T-helper 1 cell treated with Interleukin-12 subunit alpha and Interleukin-12 subunit beta and Interleukin-4 antibody, amounts not matched to agents 30 μg/mL and 1 μg/mL, for 36 hours (primary cell): ENCODE measurements around the gene DLG2.

Experiments
- H3K27ac Mint-ChIP-seq: one replicate; pipeline ENCODE4 v1.8.0; 2021; ENCODE audit warnings: mild to moderate bottlenecking, mixed read lengths
- H3K27me3 Mint-ChIP-seq: one replicate; pipeline ENCODE4 v1.8.0; 2021; ENCODE audit warnings: low read depth, mixed read lengths
- H3K36me3 Mint-ChIP-seq: one replicate; pipeline ENCODE4 v1.8.0; 2021; ENCODE audit warnings: low read depth, mixed read lengths
- H3K4me1 Mint-ChIP-seq: one replicate; pipeline ENCODE4 v1.8.0; 2021; ENCODE audit warnings: low read depth, mixed read lengths
- H3K4me3 Mint-ChIP-seq: one replicate; pipeline ENCODE4 v1.8.0; 2021; ENCODE audit warnings: mild to moderate bottlenecking, moderate library complexity, mixed read lengths
- H3K9me3 Mint-ChIP-seq: one replicate; pipeline ENCODE4 v1.8.0; 2021; ENCODE audit warnings: mixed read lengths

Gene DLG2

GRCh38 chr11:84437071-84437980, 1189.8 kb downstream of the DLG2 start:
- H3K9me3 Mint-ChIP-seq, result peaks cover 4% of the 10 kb centered on the region
- no peaks in the 10 kb centered on the region for H3K4me1 Mint-ChIP-seq
- H3K27me3 Mint-ChIP-seq, result no peaks in the 10 kb centered on the region
- H3K36me3 Mint-ChIP-seq, result no peaks in the 10 kb centered on the region
- H3K4me3 Mint-ChIP-seq, result no peak overlapping the region
- H3K27ac Mint-ChIP-seq, result no peak overlapping the region

- H3K9me3 Mint-ChIP-seq, result no peaks in the 10 kb centered on the region
- no peaks in the 10 kb centered on the region for H3K27me3 Mint-ChIP-seq
- H3K36me3 Mint-ChIP-seq, result no peaks in the 10 kb centered on the region
- no peak overlapping the region for H3K4me3 Mint-ChIP-seq
- H3K27ac Mint-ChIP-seq, result no peak overlapping the region
- H3K4me1 Mint-ChIP-seq, result no peaks in the 10 kb centered on the region
These were observed 1196.5 kb downstream of the DLG2 start for GRCh38 chr11:84430661-84431060.

DNA sequence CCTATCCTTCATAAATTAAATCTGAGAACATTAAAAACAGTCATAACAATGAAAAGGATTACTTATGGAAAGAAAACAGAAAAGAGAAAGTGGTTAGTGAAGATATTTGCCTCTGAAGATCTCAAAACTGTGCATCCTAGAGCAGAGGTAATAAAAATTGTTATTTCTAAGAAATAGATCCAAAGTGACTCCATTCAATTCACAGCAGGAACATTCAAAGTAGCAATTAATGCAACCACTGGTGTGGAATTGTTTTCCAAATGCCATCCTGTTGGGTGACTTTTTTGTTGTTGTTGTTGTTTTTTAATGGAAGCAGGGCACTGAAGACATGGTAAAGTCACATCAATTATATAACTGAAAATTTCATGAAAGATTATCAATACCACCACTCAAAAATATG, 1201.5 kb downstream of the DLG2 start:
- H3K27ac Mint-ChIP-seq, result no peak overlapping the region
- H3K27me3 Mint-ChIP-seq, result no peaks in the 10 kb centered on the region
- H3K9me3 Mint-ChIP-seq, result peaks cover 6% of the 10 kb centered on the region
- H3K4me1 Mint-ChIP-seq, result no peaks in the 10 kb centered on the region
- H3K4me3 Mint-ChIP-seq, result no peak overlapping the region
- H3K36me3 Mint-ChIP-seq, result no peaks in the 10 kb centered on the region

- no peaks in the 10 kb centered on the region for H3K4me1 Mint-ChIP-seq
- H3K27ac Mint-ChIP-seq, result no peak overlapping the region
- no peak overlapping the region for H3K4me3 Mint-ChIP-seq
- H3K36me3 Mint-ChIP-seq, result no peaks in the 10 kb centered on the region
- no peaks in the 10 kb centered on the region for H3K27me3 Mint-ChIP-seq
- H3K9me3 Mint-ChIP-seq, result peaks cover 6% of the 10 kb centered on the region
These were observed 1206.9 kb downstream of the DLG2 start for GRCh38 chr11:84420271-84420670.

DNA sequence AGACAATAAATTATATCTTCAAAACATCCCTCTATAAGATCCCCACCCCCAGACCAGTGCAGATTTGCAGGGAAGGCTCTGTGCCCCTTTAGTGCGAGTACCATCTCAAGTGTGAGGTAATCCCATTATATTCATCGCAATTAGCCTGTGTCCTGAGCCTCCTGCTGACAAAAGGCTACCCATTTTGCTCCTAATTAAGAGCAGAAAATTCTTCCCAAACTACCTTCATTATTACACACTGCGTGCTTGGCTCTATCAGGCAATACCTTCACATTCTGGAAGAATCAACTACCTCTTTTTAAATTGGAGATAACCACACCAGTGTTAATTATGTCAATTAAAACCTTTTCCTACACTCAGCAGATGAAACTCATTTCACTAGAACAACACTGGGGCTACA, 1207.5 kb downstream of the DLG2 start:
- no peaks in the 10 kb centered on the region for H3K4me1 Mint-ChIP-seq
- no peaks in the 10 kb centered on the region for H3K36me3 Mint-ChIP-seq
- no peak overlapping the region for H3K27ac Mint-ChIP-seq
- peaks cover 6% of the 10 kb centered on the region for H3K9me3 Mint-ChIP-seq
- no peak overlapping the region for H3K4me3 Mint-ChIP-seq
- no peaks in the 10 kb centered on the region for H3K27me3 Mint-ChIP-seq

DNA sequence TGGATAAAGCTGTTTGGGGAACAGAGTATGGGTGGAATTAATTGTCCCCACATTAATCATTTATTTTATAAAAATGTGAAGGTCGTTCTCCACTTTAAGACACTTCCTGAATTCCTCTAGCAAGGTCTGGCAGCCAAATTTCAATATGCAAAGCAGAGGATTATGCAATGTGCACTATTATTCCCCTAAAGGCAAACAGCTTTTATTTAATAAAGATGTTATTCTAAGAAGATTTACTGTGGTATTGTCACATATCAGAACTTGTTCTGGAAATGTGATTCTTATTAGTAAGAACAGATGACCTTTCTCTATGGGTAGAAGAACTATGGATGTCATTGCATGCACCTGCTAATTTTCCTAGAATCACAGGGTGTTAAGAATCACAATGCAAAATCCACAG, 1212.2 kb downstream of the DLG2 start:
- Mint-ChIP-seq H3K9me3 (no peaks in the 10 kb centered on the region), H3K27me3 (no peaks in the 10 kb centered on the region), H3K4me3 (no peak overlapping the region), H3K27ac (no peak overlapping the region), H3K36me3 (no peaks in the 10 kb centered on the region), H3K4me1 (no peaks in the 10 kb centered on the region)

DNA sequence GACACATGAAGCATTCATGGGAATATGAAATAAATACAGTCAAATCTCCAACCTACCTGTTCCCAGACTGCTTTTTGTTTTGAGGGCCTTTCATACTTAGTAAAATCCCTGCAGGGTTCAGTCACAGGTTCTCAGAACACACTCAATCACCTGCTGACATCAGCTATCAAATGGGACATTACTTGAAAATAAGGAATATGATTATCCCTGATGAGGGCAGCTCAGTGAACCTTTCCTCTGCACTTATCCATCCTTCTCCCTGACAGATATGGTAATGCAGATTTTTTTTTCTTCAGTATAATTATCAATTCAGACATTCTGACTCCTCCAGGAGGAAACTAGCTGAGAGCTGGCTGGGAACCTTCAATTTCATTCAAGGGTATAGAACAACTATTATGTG, 1213.6 kb downstream of the DLG2 start:
- H3K9me3 Mint-ChIP-seq, result no peaks in the 10 kb centered on the region
- no peak overlapping the region for H3K4me3 Mint-ChIP-seq
- H3K27ac Mint-ChIP-seq, result no peak overlapping the region
- H3K4me1 Mint-ChIP-seq, result no peaks in the 10 kb centered on the region
- H3K27me3 Mint-ChIP-seq, result no peaks in the 10 kb centered on the region
- H3K36me3 Mint-ChIP-seq, result no peaks in the 10 kb centered on the region

GRCh38 chr11:84412862-84413261, 1214.3 kb downstream of the DLG2 start:
- no peaks in the 10 kb centered on the region for H3K9me3 Mint-ChIP-seq
- H3K27ac Mint-ChIP-seq, result no peak overlapping the region
- H3K4me1 Mint-ChIP-seq, result no peaks in the 10 kb centered on the region
- no peaks in the 10 kb centered on the region for H3K27me3 Mint-ChIP-seq
- no peak overlapping the region for H3K4me3 Mint-ChIP-seq
- H3K36me3 Mint-ChIP-seq, result no peaks in the 10 kb centered on the region

GRCh38 chr11:84408946-84409411, 1218.2 kb downstream of the DLG2 start:
- Mint-ChIP-seq H3K9me3 (no peaks in the 10 kb centered on the region), H3K4me1 (no peaks in the 10 kb centered on the region), H3K27ac (no peak overlapping the region), H3K27me3 (no peaks in the 10 kb centered on the region), H3K36me3 (no peaks in the 10 kb centered on the region), H3K4me3 (no peak overlapping the region)

GRCh38 chr11:84407091-84407490, 1220.1 kb downstream of the DLG2 start:
- peaks cover 4% of the 10 kb centered on the region for H3K9me3 Mint-ChIP-seq
- no peak overlapping the region for H3K27ac Mint-ChIP-seq
- H3K4me1 Mint-ChIP-seq, result no peaks in the 10 kb centered on the region
- H3K4me3 Mint-ChIP-seq, result no peak overlapping the region
- H3K36me3 Mint-ChIP-seq, result no peaks in the 10 kb centered on the region
- H3K27me3 Mint-ChIP-seq, result no peaks in the 10 kb centered on the region

GRCh38 chr11:84398017-84398626, 1229.0 kb downstream of the DLG2 start:
- no peak overlapping the region for H3K27ac Mint-ChIP-seq
- no peaks in the 10 kb centered on the region for H3K4me1 Mint-ChIP-seq
- peaks cover 3% of the 10 kb centered on the region for H3K9me3 Mint-ChIP-seq
- no peaks in the 10 kb centered on the region for H3K36me3 Mint-ChIP-seq
- no peak overlapping the region for H3K4me3 Mint-ChIP-seq
- no peaks in the 10 kb centered on the region for H3K27me3 Mint-ChIP-seq

DNA sequence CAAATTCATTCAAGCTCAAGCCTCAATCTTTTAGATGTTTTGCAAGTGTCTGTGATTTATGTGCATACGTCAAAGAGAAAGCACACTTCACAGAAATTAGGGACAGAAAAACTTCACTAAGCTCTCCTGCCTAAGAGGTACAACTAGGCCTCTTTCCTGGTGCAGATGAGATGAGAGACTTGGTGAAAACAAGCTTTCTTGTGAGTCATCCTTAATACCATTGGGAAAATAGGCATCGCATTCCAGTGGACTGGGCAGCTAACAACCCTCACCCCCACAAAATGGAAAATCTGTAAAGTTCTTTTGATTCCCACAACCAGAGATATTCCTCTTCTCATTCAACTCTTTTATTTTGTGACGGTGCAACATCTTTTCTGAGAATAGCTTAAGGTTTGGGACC, 1230.6 kb downstream of the DLG2 start:
- peaks cover 3% of the 10 kb centered on the region for H3K9me3 Mint-ChIP-seq
- no peak overlapping the region for H3K4me3 Mint-ChIP-seq
- no peak overlapping the region for H3K27ac Mint-ChIP-seq
- H3K4me1 Mint-ChIP-seq, result no peaks in the 10 kb centered on the region
- no peaks in the 10 kb centered on the region for H3K27me3 Mint-ChIP-seq
- no peaks in the 10 kb centered on the region for H3K36me3 Mint-ChIP-seq

- Mint-ChIP-seq H3K9me3 (no peaks in the 10 kb centered on the region), H3K4me1 (no peaks in the 10 kb centered on the region), H3K27ac (no peak overlapping the region), H3K36me3 (no peaks in the 10 kb centered on the region), H3K27me3 (no peaks in the 10 kb centered on the region), H3K4me3 (no peak overlapping the region)
These were observed 1236.6 kb downstream of the DLG2 start for GRCh38 chr11:84390441-84391078.

DNA sequence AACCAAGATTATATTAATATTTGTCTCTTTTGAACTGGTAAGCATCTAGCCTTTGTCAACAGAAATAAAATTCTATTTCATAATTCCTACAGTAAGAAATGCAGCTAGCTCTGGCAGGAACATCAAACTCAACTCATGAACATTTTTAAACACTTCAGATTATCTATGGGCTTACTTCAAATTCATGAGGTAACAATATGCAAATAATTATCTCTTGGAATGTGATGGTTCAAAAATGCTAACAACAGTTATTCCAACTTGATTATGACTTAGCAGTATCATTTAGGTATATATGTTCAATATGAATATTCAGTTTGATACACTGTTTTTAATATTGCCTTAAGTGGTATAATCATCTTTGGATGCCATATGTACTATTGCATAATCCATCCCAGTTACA, 1237.4 kb downstream of the DLG2 start:
- Mint-ChIP-seq H3K36me3 (no peaks in the 10 kb centered on the region), H3K27me3 (no peaks in the 10 kb centered on the region), H3K9me3 (no peaks in the 10 kb centered on the region), H3K4me3 (no peak overlapping the region), H3K4me1 (no peaks in the 10 kb centered on the region), H3K27ac (no peak overlapping the region)

DNA sequence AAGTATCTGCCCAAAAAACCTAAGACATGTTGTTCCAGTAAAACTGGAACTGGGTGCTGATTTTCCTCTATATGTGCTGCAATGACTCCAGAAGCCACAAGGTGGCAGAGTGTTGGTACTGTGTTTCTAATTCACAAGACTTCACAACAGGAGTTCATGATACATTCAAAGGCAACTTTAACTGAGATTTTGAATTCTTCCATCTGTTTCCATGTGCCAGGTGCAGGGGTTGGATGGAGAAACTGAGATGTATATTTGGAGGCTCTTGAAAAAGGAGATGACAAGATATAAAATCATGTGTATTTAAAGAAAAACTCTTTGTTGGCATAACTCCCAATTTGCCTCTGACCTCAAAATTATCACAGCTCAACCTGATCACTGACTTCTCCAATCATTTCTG, 1242.4 kb downstream of the DLG2 start:
- no peaks in the 10 kb centered on the region for H3K4me1 Mint-ChIP-seq
- H3K9me3 Mint-ChIP-seq, result no peaks in the 10 kb centered on the region
- no peak overlapping the region for H3K4me3 Mint-ChIP-seq
- no peaks in the 10 kb centered on the region for H3K36me3 Mint-ChIP-seq
- no peaks in the 10 kb centered on the region for H3K27me3 Mint-ChIP-seq
- no peak overlapping the region for H3K27ac Mint-ChIP-seq
